HG02588 (cell line): ENCODE measurements around the gene PDE4D.
"Not testable (repeated sequence)": the region's sequence is repeated elsewhere in the genome, so short reads cannot be mapped to it uniquely, and the experiment has no call there.

Source experiments
- ATAC-seq: cut with Tn5 transposase; IDR thresholded peaks from one replicate; pipeline ENCODE4 v1.9.1; 2021; ENCODE audit warnings: mild to moderate bottlenecking, moderate library complexity; ENCODE audit not compliant: unreplicated experiment

Gene PDE4D

GRCh38 chr5:59769832-59770231 is 123.7 kb downstream of the PDE4D start:
- ATAC-seq = no peak

DNA sequence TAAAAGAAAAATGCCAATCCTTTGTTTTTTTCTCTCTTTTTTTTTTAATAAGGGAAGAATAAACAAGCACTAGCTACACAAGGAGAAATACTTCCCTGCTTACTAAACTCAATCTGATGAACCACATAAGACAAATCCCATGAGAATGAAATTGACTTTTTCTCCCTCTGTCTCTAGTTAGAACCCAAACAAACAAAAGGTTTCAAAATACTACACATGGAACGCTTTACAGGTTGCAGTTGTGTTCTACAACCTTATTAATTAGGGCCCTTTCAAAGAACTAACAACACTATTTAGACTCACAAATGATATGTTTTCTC is 124.5 kb downstream of the PDE4D start:
- ATAC-seq = no peak

DNA sequence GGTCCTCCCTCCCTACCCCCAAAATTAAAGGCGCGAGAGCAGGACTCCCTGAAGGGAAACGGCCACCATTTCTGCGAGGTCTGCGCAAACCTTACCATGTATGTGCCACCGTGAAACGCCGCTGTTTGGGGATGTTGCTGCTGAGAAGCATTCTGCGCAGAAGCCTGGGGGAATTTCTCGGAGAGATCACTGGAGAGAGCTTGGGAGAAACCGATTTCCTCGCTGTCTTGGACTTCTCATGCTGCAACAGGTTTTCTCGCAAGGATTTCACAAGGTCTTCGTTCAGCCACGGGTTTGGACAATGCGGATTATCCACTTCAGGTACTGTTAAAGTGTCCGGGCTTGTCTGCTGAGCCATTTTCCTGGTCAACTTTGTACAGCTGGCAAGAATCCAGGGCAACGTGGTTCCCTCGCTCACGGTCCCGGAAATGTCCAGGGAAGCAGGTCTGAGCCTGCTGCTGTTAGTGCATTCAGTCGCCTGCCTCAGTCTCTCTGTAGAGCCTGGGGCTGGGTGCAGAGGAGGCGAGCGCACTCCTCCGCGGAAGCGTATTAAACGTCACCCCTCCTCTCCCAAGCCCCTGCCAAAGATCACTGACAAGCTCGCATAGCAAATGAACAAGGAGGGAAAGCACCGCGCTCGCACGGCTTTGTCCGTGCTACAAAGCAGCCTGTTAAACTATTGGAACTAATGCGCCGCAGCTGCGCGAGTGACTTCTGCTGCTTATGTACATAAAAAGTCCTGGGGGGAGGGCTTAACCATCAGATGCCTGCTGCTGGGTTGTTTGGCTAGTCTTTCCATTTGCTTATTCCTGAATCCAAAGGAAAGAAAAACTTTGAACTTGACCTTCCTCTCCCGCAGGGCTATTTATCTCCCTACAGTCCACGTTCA is 125.1 kb downstream of the PDE4D start:
- ATAC-seq = peak; percentile 62

GRCh38 chr5:59767681-59768151 is 125.8 kb downstream of the PDE4D start:
- no peak for ATAC-seq

DNA sequence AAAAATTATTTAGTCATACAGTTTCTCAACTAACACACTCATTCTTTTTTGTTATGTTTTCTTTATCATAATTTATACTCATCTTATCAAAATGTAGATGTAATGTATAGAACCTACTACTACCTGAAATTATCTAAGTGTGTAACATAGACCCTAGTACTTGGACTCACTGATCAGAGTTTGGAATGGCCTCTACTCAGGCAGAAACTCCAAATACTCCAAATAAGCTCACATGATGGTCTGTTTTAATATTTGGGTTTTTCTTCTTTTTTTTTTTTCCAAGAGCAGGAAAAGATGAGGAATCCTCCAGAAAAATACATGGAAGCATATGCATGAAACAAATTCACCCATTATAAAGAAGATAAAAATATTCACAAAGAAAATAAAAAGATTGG is 126.3 kb downstream of the PDE4D start:
- ATAC-seq = no peak

GRCh38 chr5:59766427-59767210 is 126.9 kb downstream of the PDE4D start:
- no peak for ATAC-seq

GRCh38 chr5:59765446-59765845 is 128.1 kb downstream of the PDE4D start:
- ATAC-seq = no peak

GRCh38 chr5:59764361-59764760 is 129.2 kb downstream of the PDE4D start:
- ATAC-seq = no peak

DNA sequence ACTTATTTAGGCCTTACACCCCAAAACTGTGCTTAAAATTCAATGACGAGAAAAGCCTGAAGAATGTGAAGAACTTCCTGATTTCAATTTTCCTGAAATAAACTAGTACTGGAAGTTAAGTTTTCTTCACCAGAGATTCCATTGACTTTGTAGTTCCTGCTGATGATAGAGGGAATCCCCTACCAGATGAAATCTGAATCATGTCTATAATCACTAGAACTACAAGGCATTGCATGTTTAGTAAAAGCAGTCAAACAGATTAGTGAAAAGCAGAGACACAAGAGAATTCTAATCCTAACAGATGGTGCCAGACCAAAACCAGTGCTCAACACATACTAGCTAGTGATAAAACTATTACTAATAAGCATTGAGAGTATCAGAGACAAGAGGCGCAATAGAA is 130.0 kb downstream of the PDE4D start:
- ATAC-seq = no peak

DNA sequence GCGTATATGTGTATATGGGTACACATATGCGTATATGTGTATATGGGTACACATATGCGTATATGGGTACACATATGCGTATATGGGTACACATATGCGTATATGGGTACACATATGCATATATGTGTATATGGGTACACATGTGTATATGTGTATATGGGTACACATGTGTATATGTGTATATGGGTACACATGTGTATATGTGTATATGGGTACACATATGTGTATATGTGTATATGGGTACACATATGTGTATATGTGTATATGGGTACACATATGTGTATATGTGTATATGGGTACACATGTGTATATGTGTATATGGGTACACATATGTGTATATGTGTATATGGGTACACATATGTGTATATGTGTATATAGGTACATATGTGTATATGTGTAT is 131.3 kb downstream of the PDE4D start:
- ATAC-seq = not testable (repeated sequence)

DNA sequence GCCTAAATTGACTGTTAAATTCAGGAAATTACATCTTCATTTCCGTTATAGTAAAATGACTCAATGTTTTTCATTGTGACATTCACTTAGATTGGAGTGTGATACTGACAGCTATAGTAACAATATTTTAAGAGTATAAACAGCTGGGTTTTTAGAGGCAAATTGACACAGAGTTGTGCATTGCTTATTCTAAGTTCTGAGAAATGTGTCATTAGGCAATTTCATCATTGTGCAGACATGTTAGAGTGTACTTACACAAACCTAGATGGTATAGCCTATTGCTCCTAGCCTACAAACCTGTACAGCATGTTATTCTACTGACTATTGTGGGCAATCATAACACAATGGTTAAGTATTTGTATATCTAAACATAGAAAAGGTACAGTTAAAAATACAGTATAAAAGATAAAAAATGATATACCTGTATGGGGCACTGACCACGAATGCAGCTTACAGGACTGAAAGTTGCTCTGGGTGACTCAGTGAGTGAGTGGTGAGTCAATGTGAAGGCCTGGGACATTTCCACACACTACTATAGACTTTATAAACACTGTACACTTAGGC is 132.7 kb downstream of the PDE4D start:
- ATAC-seq = no peak

- ATAC-seq = no peak
These were observed 133.8 kb downstream of the PDE4D start for GRCh38 chr5:59759600-59760351.

GRCh38 chr5:59758566-59758965 is 135.0 kb downstream of the PDE4D start:
- no peak for ATAC-seq

DNA sequence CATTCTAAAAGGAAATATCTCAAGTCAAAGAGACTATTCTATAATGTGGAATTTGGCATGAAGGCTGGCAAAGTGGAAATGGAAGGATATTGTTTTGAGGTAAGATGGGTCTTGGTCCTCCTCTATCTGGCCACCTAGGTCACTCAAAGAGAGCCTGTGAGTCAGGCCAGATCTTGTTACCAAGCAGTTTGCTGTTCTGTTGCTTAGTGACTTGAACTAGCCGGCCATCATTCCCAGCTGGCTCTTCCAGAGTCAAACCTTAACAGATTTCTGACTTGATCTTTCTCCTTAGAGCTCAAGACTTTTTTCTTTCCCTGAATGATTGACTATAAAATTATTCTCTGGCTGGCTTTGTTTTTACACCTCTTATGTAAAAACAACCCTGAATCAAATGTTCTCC is 136.1 kb downstream of the PDE4D start:
- no peak for ATAC-seq

- ATAC-seq = no peak
These were observed 137.0 kb downstream of the PDE4D start for GRCh38 chr5:59756373-59757035.

GRCh38 chr5:59755476-59755875 is 138.1 kb downstream of the PDE4D start:
- ATAC-seq = no peak

DNA sequence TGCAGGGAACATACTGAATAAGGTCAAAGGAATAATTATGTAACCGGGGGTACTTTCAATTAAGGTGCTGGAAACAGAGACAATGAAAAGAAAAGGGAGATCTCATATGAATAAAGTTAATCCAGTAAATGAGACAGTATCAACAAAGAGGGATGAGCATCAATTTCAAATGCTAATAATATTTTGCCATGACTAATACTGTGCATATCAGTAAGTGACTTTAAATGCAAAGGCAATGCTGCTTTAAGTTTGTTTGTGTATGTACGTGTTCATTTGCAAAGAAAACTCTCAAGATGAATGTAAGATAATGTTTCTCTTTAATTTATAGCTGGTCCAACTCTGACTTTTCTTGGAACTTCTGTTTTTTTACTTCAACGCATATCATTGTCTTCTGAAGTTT is 139.9 kb downstream of the PDE4D start:
- no peak for ATAC-seq

- no peak for ATAC-seq
These were observed 143.6 kb downstream of the PDE4D start for GRCh38 chr5:59749782-59750520.

GRCh38 chr5:59748036-59748663 is 145.4 kb downstream of the PDE4D start:
- not testable (repeated sequence) for ATAC-seq
